ENCODE data around the gene ZCCHC10.

DNA sequence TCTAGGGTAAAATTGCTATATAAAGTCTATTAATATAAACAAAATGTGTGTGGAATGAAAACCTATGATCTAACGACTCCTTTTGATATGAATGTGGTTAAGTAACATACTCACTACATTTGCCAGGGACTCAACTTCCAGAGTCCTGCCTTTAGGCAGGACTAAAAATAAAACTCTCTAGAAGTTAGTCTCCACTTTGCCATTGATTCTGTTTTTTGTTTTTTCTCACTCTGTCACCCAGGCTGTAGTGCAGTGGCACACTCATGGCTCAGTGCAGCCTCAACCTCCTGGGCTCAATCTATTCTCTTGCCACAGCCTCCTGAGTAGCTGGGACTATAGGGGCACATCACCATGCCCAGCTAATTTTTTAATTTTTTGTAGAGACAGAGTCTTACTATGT lies 30.0 kb downstream of the ZCCHC10 start:
- TF ChIP-seq, protein P1, sequence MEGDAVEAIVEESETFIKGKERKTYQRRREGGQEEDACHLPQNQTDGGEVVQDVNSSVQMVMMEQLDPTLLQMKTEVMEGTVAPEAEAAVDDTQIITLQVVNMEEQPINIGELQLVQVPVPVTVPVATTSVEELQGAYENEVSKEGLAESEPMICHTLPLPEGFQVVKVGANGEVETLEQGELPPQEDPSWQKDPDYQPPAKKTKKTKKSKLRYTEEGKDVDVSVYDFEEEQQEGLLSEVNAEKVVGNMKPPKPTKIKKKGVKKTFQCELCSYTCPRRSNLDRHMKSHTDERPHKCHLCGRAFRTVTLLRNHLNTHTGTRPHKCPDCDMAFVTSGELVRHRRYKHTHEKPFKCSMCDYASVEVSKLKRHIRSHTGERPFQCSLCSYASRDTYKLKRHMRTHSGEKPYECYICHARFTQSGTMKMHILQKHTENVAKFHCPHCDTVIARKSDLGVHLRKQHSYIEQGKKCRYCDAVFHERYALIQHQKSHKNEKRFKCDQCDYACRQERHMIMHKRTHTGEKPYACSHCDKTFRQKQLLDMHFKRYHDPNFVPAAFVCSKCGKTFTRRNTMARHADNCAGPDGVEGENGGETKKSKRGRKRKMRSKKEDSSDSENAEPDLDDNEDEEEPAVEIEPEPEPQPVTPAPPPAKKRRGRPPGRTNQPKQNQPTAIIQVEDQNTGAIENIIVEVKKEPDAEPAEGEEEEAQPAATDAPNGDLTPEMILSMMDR (IDR thresholded peaks at IDR 0.05; ENCODE audit: extremely low read depth in 1 of 2, insufficient read depth in 1 of 2, low read depth in 1 of 2, low read length in 2 of 2): no peak
- TF ChIP-seq EZH2 (IDR thresholded peaks at IDR 0.05; ENCODE audit: borderline replicate concordance, low read depth, low read length, severe bottlenecking) (no peak), POLR2AphosphoS5 (IDR thresholded peaks at IDR 0.05; ENCODE audit: insufficient read depth, low read depth, low read length) (no peak), JUN (IDR thresholded peaks at IDR 0.05; ENCODE audit: borderline replicate concordance, insufficient read depth, insufficient read length, low read depth) (no peak)
- TF ChIP-seq, protein P2, sequence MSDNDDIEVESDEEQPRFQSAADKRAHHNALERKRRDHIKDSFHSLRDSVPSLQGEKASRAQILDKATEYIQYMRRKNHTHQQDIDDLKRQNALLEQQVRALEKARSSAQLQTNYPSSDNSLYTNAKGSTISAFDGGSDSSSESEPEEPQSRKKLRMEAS (IDR thresholded peaks at IDR 0.05; ENCODE audit: insufficient read depth, insufficient read length): no peak

Measured in endothelial cell of umbilical vein (primary cell).